HepG2 (cell line): ENCODE results near the gene B9D2. TPM values are rescaled to one million over a fixed set of nuclear protein-coding genes. Genes with fewer than 3 reads are reported as not detected.
A peak's percentile ranks its signal among the peaks of the same experiment; 100 is the strongest.

ENCODE experiments used
- ATAC-seq: fragments of 200-7000 bp; cut with Tn5 transposase; 3 replicates; pipeline ENCODE4 v1.9.1; 2020; ENCODE audit warnings: mild to moderate bottlenecking, moderate library complexity
- BruUV-seq: library from RNA; stranded (reverse); fragments of 400-500 nt; replicated peaks from 2 replicates; lab custom pipeline; 2021; lab: Mats Ljungman, UMichigan
- CTCF ChIA-PET: fragments of 300-600 bp; formaldehyde crosslinking; extraction: SDS; loops from one replicate; lab custom pipeline; 2021; ENCODE audit warnings: low total read pairs, inconsistent platforms, low intra/inter-chr PET ratio; lab: Yijun Ruan, JAX
- POLR2A ChIA-PET: fragments of 350-600 bp; sonication (Branson Sonifier 250); formaldehyde crosslinking; loops from one replicate; lab custom pipeline; 2020; ENCODE audit warnings: antibody characterized with exemption, inconsistent platforms; lab: Yijun Ruan, JAX
- DNase-seq: peaks from one replicate; pipeline ENCODE4 v3.0.0-alpha.2; 2015; ENCODE audit warnings: low spot score
- FAIRE-seq: peaks from 3 replicates; lab custom pipeline; 2011; peaks lifted over from hg19 to GRCh38; lab: Jason Lieb, UNC
- H2AFZ ChIP-seq: one replicate; pipeline ENCODE4 v1.6.1; 2011; ENCODE audit warnings: low read length, inconsistent platforms
- H3K27ac ChIP-seq: fragments of 300-600 bp; 3 replicates; pipeline ENCODE4 v1.8.0; 2011; ENCODE audit warnings: mixed run types, mild to moderate bottlenecking, mixed read lengths, low read length, inconsistent platforms; ENCODE audit not compliant: insufficient read depth; ENCODE audit errors: extremely low read length
- H3K27me3 ChIP-seq, 2 experiments: fragments of 200-600 bp in 1 of 2; 2 replicates in 1 of 2; 3 replicates in 1 of 2; pipeline versions ENCODE4 v1.6.0 to v1.8.0; 2011; ENCODE audit warnings: low read length in 2 of 2, mild to moderate bottlenecking in 2 of 2, moderate library complexity in 2 of 2, inconsistent platforms in 1 of 2; ENCODE audit not compliant: insufficient read depth in 2 of 2, control insufficient read depth in 1 of 2
- H3K36me3 ChIP-seq, 2 experiments: fragments of 200-600 bp in 1 of 2; replicated peaks in 1 of 2; 2 replicates in 1 of 2; 3 replicates in 1 of 2; pipeline versions ENCODE4 v1.5.1 to v1.8.0; 2011; ENCODE audit warnings: low read length in 2 of 2, inconsistent platforms in 1 of 2; ENCODE audit not compliant: insufficient read depth in 2 of 2, control insufficient read depth in 1 of 2
- H3K4me1 ChIP-seq: 2 replicates; pipeline ENCODE4 v1.5.1; 2012; ENCODE audit warnings: low read length, inconsistent platforms; ENCODE audit not compliant: insufficient read depth
- H3K4me2 ChIP-seq: 2 replicates; pipeline ENCODE4 v1.6.0; 2011; ENCODE audit warnings: low read depth, low read length, inconsistent platforms
- H3K4me3 ChIP-seq, 3 experiments: fragments of 200-600 bp in 1 of 3; sonication (generic), shearing (Covaris generic) in 1 of 3; replicated peaks in 1 of 3; 2 replicates each; pipeline ENCODE4 v1.5.1; 2011 to 2016; ENCODE audit warnings: low read length in 3 of 3, inconsistent platforms in 2 of 3, low read depth in 2 of 3, mild to moderate bottlenecking in 2 of 3, control low read depth in 1 of 3, mixed read lengths in 1 of 3; ENCODE audit not compliant: insufficient read depth in 1 of 3
- H3K79me2 ChIP-seq: one replicate; pipeline ENCODE4 v1.6.1; 2011; ENCODE audit warnings: low read length, inconsistent platforms; ENCODE audit not compliant: insufficient read depth
- H3K9ac ChIP-seq: 2 replicates; pipeline ENCODE4 v1.6.0; 2011; ENCODE audit warnings: mild to moderate bottlenecking, low read depth, low read length, inconsistent platforms; ENCODE audit not compliant: insufficient read depth
- H3K9me3 ChIP-seq: 2 replicates; pipeline ENCODE4 v1.5.1; 2012; ENCODE audit warnings: mild to moderate bottlenecking, low read length
- H4K20me1 ChIP-seq: 2 replicates; pipeline ENCODE4 v1.6.0; 2011; ENCODE audit warnings: inconsistent platforms, mild to moderate bottlenecking, low read length, moderate library complexity; ENCODE audit not compliant: insufficient read depth
- BCL6 ChIP-seq: IDR thresholded peaks from 2 replicates; pipeline ENCODE4 v1.6.1; 2016; ENCODE audit warnings: missing genetic modification reagents, missing compliant biosample characterization
- CREB1 ChIP-seq, 2 experiments: fragments of 450-650 bp in 1 of 2; IDR thresholded peaks; 2 replicates each; pipeline ENCODE4 v1.6.1; 2016 to 2017; ENCODE audit warnings: control low read depth in 1 of 2, mild to moderate bottlenecking in 1 of 2, missing compliant biosample characterization in 1 of 2, missing genetic modification characterization in 1 of 2
- SRSF9 ChIP-seq: fragments of 200-400 bp; formaldehyde crosslinking; IDR thresholded peaks from 2 replicates; pipeline ENCODE4 v1.6.1; 2018; ENCODE audit warnings: borderline replicate concordance, mild to moderate bottlenecking, low read depth, low read length; ENCODE audit not compliant: insufficient read depth, poor library complexity, severe bottlenecking
- TGIF2 ChIP-seq: IDR thresholded peaks from 2 replicates; pipeline ENCODE4 v1.6.1; 2016; ENCODE audit warnings: control low read depth, missing compliant biosample characterization
- ZNF143 ChIP-seq: sonication (generic); formaldehyde crosslinking; IDR thresholded peaks from 2 replicates; pipeline ENCODE4 v1.4.0; 2020; ENCODE audit warnings: missing genetic modification reagents
- ZNF749 ChIP-seq: sonication (generic); formaldehyde crosslinking; IDR thresholded peaks from 2 replicates; pipeline ENCODE4 v1.8.0; 2022; ENCODE audit warnings: mild to moderate bottlenecking, missing genetic modification reagents, moderate library complexity, borderline replicate concordance
- WGBS: methylation state at CpG from one replicate; pipeline ENCODE4 v1.1.6; 2017; ENCODE audit warnings: low lambda C conversion rate; 5-methylcytosine and 5-hydroxymethylcytosine counted together
- in situ Hi-C: cut with HindIII; loops from 2 replicates; pipeline ENCODE4 v1.10.0; 2017; ENCODE audit warnings: low pct_unique_long_range_greater_than_20kb; ENCODE audit not compliant: extremely low pct_ligation_motif_present
- intact Hi-C: fragments of 100-400 bp; cut with micrococcal nuclease; formaldehyde crosslinking; loops from one replicate; pipeline ENCODE4 v1.10.0; 2022; ENCODE audit not compliant: unreplicated experiment
- polyA plus RNA-seq, 8 experiments: library from polyadenylated mRNA; depleted of rRNA in 3 of 8; stranded (reverse) in 7 of 8; unstranded in 1 of 8; fragments of >200 nt; fragmentation: Illumina TruSeq in 4 of 8; extraction: Trizol in 4 of 8; gene quantifications; 2 replicates each; pipeline versions ENCODE4 v1.2.1 to v1.2.3, GENCODE V29; 2011 to 2016; ENCODE audit warnings: low read depth in 4 of 8, missing spikeins in 1 of 8, mixed read lengths in 1 of 8; ENCODE audit not compliant: insufficient read depth in 1 of 8
- total RNA-seq, 5 experiments: library from RNA; depleted of rRNA; stranded (reverse); fragments of >200 nt; fragmentation: Illumina TruSeq; extraction: Trizol; gene quantifications; 2 replicates each; pipeline ENCODE4 v1.2.3, GENCODE V29; 2016; ENCODE audit warnings: low read depth in 1 of 5
- TF ChIP-seq, protein P1 (sequence below): sonication (generic); formaldehyde crosslinking; IDR thresholded peaks from 2 replicates; pipeline ENCODE4 v1.4.0; 2020; ENCODE audit warnings: mild to moderate bottlenecking, missing genetic modification reagents
- TF ChIP-seq, protein P2 (sequence below): sonication (generic); formaldehyde crosslinking; IDR thresholded peaks from 2 replicates; pipeline ENCODE4 v1.4.0; 2020; ENCODE audit warnings: missing genetic modification reagents, borderline replicate concordance
- TF ChIP-seq, protein P3 (sequence below): sonication (generic); formaldehyde crosslinking; IDR thresholded peaks from 2 replicates; pipeline ENCODE4 v1.4.0; 2020; ENCODE audit warnings: missing genetic modification reagents
- TF ChIP-seq, protein P4 (sequence below): sonication (generic); formaldehyde crosslinking; IDR thresholded peaks from 2 replicates; pipeline ENCODE4 v1.5.1; 2020; ENCODE audit warnings: missing genetic modification reagents, mild to moderate bottlenecking, borderline replicate concordance

Gene B9D2
- total and polyA plus RNA-seq, 2 of the 13 experiments (the other 11 are each of a cell fraction or from before 2014, with no cell fraction given) = 3.1 to 4.4 TPM

DNA sequence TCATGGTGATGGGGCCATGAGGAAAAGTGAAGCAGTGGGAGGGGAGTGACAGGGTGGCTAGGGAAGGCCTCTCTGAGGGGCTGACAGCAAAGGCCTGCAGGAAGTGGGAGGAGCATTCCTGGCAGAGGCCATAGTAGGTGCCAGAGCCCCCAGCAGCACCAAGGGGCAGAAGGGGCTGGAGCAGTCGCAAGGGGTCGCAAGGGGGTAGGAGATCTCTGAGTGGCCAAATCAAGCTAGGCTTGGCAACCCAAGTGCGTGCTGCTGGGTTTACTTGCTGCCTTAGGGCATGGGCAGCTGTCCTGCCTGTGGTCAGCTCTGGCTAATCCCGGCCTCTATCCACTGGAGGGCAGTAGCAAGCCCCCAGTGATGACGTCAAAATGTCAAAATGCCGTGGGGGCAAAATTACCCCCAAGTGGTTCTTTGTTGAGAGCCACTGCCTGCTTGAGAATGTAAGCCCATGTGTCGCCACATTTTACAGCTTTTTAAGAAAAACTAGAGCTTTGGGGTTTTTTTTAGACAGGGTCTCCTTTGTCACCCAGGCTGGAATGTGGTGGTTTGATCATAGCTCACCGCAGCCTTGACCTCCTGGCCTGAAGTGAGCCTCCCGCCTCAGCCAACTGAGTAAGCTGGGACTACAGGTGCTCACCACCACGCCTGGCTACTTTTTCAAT, 42.2 kb downstream of the B9D2 start:
- Histone ChIP-seq H3K79me2 (peaks cover 2% of the 10 kb centered on the region), H3K4me1 (peaks cover 71% of the 10 kb centered on the region), H4K20me1 (no peaks in the 10 kb centered on the region), H2AFZ (no peak overlapping the region), H3K9ac (peak overlapping the region; percentile 72; the same call in 1 of the 2 replicates), H3K9me3 (no peaks in the 10 kb centered on the region), H3K36me3 (peaks cover 8 to 29% of the 10 kb centered on the region in 2 experiments; a peak in 4 of 5 replicates), H3K4me2 (peak overlapping the region; percentile 77), H3K27ac (peak overlapping the region; percentile 74), H3K27me3 (no peaks in the 10 kb centered on the region), H3K4me3 (no peak overlapping the region)
- ChIA-PET CTCF (interaction anchor here (1.5 kb wide), 2 partner anchors 32 to 110 kb away, joined by 4 to 12 read pairs; partner anchors contain the start of gene TGFB1), POLR2A (interaction anchor here (0.9 to 6.2 kb wide), 10 partner anchors 12 to 118 kb away, joined by 3 to 73 read pairs (median 8); partner anchors contain the start of genes B9D2, CCDC97, HNRNPUL1 and TGFB1)
- WGBS = 13% methylated on average over 3 of the region's 10 CpGs
- intact Hi-C loops = no loop called here
- peak; percentile 82 for DNase-seq
- BruUV-seq = no TSS peak
- ATAC-seq = peak; percentile 33
- in situ Hi-C loops = no loop called here
- FAIRE-seq = peak; percentile 83
- TF ChIP-seq ZNF749 (CRISPR knock-in tag) (0 out of 2 replicates have a peak, but pooled peaks have one; percentile 27), SRSF9 (no peak), ZNF143 (peak; percentile 15; the same call in 1 of the 2 replicates), CREB1 (IDR thresholded peaks at IDR 0.05) (peak; percentile 92), CREB1 (CRISPR knock-in tag; IDR thresholded peaks at IDR 0.05) (peak; percentile 95), TGIF2 (CRISPR knock-in tag) (peak; percentile 37; the same call in 1 of the 2 replicates), BCL6 (CRISPR knock-in tag) (peak; percentile 69)
- TF ChIP-seq, protein P1, sequence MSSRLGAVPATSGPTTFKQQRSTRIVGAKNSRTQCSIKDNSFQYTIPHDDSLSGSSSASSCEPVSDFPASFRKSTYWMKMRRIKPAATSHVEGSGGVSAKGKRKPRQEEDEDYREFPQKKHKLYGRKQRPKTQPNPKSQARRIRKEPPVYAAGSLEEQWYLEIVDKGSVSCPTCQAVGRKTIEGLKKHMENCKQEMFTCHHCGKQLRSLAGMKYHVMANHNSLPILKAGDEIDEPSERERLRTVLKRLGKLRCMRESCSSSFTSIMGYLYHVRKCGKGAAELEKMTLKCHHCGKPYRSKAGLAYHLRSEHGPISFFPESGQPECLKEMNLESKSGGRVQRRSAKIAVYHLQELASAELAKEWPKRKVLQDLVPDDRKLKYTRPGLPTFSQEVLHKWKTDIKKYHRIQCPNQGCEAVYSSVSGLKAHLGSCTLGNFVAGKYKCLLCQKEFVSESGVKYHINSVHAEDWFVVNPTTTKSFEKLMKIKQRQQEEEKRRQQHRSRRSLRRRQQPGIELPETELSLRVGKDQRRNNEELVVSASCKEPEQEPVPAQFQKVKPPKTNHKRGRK = no peak
- TF ChIP-seq, protein P2, sequence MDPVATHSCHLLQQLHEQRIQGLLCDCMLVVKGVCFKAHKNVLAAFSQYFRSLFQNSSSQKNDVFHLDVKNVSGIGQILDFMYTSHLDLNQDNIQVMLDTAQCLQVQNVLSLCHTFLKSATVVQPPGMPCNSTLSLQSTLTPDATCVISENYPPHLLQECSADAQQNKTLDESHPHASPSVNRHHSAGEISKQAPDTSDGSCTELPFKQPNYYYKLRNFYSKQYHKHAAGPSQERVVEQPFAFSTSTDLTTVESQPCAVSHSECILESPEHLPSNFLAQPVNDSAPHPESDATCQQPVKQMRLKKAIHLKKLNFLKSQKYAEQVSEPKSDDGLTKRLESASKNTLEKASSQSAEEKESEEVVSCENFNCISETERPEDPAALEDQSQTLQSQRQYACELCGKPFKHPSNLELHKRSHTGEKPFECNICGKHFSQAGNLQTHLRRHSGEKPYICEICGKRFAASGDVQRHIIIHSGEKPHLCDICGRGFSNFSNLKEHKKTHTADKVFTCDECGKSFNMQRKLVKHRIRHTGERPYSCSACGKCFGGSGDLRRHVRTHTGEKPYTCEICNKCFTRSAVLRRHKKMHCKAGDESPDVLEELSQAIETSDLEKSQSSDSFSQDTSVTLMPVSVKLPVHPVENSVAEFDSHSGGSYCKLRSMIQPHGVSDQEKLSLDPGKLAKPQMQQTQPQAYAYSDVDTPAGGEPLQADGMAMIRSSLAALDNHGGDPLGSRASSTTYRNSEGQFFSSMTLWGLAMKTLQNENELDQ (CRISPR knock-in tag) = no peak
- TF ChIP-seq, protein P3, sequence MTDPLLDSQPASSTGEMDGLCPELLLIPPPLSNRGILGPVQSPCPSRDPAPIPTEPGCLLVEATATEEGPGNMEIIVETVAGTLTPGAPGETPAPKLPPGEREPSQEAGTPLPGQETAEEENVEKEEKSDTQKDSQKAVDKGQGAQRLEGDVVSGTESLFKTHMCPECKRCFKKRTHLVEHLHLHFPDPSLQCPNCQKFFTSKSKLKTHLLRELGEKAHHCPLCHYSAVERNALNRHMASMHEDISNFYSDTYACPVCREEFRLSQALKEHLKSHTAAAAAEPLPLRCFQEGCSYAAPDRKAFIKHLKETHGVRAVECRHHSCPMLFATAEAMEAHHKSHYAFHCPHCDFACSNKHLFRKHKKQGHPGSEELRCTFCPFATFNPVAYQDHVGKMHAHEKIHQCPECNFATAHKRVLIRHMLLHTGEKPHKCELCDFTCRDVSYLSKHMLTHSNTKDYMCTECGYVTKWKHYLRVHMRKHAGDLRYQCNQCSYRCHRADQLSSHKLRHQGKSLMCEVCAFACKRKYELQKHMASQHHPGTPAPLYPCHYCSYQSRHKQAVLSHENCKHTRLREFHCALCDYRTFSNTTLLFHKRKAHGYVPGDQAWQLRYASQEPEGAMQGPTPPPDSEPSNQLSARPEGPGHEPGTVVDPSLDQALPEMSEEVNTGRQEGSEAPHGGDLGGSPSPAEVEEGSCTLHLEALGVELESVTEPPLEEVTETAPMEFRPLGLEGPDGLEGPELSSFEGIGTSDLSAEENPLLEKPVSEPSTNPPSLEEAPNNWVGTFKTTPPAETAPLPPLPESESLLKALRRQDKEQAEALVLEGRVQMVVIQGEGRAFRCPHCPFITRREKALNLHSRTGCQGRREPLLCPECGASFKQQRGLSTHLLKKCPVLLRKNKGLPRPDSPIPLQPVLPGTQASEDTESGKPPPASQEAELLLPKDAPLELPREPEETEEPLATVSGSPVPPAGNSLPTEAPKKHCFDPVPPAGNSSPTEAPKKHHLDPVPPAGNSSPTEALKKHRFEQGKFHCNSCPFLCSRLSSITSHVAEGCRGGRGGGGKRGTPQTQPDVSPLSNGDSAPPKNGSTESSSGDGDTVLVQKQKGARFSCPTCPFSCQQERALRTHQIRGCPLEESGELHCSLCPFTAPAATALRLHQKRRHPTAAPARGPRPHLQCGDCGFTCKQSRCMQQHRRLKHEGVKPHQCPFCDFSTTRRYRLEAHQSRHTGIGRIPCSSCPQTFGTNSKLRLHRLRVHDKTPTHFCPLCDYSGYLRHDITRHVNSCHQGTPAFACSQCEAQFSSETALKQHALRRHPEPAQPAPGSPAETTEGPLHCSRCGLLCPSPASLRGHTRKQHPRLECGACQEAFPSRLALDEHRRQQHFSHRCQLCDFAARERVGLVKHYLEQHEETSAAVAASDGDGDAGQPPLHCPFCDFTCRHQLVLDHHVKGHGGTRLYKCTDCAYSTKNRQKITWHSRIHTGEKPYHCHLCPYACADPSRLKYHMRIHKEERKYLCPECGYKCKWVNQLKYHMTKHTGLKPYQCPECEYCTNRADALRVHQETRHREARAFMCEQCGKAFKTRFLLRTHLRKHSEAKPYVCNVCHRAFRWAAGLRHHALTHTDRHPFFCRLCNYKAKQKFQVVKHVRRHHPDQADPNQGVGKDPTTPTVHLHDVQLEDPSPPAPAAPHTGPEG (CRISPR knock-in tag) = no peak
- TF ChIP-seq, protein P4, sequence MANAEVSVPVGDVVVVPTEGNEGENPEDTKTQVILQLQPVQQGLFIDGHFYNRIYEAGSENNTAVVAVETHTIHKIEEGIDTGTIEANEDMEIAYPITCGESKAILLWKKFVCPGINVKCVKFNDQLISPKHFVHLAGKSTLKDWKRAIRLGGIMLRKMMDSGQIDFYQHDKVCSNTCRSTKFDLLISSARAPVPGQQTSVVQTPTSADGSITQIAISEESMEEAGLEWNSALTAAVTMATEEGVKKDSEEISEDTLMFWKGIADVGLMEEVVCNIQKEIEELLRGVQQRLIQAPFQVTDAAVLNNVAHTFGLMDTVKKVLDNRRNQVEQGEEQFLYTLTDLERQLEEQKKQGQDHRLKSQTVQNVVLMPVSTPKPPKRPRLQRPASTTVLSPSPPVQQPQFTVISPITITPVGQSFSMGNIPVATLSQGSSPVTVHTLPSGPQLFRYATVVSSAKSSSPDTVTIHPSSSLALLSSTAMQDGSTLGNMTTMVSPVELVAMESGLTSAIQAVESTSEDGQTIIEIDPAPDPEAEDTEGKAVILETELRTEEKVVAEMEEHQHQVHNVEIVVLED (CRISPR knock-in tag) = peak; percentile 27; the same call in 1 of the 2 replicates
